Glomerular visceral epithelial cell (primary cell): ENCODE measurements around the gene UNCX.

Source experiments
- DNase-seq: peaks from one replicate; pipeline ENCODE4 v3.0.0-alpha.2; 2016; ENCODE audit errors: extremely low spot score

Gene UNCX

DNA sequence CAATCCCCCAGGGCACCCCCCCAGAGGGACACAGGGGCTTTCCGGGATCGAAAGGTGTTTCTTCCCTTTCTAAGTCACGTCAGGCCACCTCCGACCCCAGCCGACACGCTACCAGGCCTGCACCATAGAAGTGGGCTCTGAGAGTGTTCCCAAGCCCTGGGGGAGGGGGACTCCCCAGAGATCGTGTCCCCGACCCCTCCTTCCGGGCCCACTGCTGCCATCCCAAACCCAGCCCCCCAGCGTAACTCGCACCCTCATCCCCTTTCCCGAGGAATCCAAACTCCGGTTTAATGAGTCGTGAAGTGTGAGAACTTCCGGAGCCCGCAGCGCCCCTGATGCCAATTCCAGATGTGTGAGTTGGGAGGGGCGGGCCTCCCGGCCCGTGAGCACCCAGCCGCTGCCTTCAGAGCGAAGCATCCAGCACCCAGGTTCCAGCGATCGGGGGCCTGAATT, 11.3 kb downstream of the UNCX start:
- no peak for DNase-seq

- no peak for DNase-seq
Measured at GRCh38 chr7:1244700-1245523, 12.2 kb downstream of the UNCX start.

GRCh38 chr7:1245524-1246050, 12.9 kb downstream of the UNCX start:
- no peak for DNase-seq

DNA sequence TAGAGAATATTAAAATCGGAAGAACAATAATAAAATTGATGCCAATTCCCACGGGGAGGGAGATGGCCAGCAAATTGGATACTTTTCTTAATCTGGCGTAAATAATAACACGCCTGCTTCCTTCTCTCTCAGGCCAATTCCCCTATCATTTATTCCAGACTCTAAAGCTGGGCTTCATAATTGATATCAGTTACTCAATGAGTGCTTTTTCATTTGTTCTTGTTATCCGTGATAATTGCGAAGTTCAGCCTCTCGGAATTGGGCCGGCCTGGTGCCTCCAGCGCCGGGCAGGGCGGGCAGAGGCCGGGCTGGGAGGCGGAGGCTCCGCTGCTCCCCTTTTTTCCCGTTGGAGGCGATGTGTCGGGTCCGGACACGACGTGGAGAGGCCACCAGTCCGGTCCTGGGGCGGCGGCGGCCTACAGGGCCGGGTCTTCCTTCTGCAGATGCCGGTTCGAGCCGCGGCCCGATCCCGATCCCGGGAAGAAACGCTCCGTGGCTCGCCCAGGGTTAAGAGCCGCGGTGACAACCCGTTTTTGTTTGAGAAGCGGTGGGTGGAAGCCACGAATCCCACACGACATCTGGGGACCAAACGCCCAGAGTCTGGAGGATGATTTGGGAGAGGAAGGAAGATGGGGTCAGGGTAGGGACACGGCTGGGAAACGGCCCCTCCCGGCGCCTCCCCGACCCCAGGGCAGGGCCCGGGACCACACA, 13.6 kb downstream of the UNCX start:
- no peak for DNase-seq

DNA sequence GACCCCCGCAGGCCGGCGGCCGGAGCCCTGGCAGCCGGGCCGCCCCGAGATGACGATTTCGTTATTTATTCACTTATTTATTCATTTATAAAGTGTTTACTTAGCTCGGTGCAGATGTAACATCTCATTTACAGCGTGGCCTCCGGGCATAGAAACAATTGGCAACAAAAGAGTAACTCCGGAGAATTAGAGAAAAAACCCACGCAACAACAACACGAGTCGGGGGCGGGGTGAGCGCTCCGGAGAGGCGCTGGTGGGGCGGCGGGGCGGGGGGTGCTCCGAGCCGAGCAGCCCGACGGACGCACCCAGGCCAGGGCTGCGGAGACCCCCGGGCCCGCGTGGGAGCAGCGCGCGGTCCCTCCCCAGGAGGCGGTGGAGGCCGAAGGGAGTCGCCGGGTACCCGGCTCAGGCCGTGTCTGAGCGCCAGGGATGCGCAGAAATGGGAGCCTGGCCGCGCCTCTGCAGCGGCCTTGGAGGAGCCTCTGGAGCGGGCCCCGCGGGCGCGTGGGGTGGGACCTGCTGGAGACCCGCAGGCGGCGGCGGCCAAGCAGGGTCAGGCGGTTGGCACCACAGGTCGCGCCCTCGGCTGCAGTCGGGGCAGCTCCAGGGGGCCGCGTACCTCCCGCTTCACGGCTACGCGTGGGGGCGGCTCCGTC, 14.3 kb downstream of the UNCX start:
- no peak for DNase-seq

GRCh38 chr7:1247527-1248041, 14.9 kb downstream of the UNCX start:
- no peak for DNase-seq

DNA sequence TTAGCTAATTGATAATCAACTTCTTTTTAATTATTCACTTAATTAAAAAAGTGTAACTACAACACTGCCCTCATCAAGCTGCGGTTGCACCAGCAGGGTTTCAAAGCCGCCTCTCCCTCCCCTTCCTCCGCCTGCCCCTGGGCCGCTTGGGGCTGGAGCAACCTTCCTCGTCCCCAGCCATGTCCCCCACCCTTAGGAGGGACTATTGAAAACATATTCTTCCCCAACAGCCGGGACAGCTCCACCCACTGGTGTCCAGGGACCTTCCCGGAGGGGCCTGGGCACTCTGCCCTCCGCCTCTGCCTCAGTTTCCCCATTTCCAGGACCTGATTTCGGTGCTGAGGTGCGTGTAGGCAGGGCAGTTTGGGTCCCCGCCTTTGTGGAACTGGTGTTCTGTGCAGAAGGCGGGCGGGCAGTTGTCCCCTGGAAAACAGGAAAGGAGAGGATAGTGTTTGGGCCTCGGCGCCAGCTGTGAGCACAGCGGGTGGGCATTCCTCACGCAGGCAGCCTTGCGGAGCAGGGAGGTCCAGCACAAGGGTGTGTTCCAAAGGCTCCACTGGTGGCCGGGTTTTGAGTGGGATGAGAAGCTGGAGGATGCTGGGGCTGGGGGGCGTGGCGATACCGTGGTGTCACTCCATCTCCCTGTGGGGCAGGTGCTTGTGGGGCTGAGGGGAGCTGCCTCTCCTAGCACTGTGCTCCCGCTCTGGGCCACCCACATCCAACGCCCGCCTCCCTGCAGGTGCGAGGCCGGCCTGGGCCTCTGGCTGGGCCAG, 15.7 kb downstream of the UNCX start:
- DNase-seq: no peak

DNA sequence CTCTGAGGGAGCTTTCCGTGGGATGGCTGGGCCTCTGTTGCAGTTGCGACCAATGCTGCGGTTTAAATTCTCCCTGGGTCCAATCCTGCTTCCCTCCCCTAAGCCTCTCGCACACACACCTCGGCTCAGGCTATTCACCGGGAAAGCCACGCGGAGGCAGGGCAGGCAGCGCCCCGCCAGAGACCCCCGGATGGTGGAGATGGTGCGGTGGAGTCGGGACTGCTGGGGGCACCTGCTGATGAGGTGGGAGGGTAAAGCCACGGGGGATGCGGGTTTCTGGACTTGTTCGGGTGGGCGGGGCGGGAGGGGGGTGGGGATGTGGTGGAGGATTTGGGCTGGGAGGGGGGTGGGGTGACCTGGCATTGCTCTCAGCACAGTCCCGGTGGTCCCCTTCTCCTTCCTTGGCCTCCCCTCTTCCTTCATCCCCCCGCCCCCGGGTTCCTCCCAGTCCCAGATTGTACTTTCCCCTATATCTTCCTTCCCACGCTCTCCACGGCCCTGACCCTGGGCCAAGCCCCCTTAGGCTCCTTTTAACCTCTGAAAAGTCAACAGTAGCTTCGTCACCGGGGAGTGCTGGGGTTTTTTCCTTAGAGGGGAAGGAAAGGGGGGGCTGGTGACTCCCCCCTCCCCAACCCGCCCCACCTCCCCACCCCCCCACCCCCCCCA, 16.4 kb downstream of the UNCX start:
- no peak for DNase-seq

DNA sequence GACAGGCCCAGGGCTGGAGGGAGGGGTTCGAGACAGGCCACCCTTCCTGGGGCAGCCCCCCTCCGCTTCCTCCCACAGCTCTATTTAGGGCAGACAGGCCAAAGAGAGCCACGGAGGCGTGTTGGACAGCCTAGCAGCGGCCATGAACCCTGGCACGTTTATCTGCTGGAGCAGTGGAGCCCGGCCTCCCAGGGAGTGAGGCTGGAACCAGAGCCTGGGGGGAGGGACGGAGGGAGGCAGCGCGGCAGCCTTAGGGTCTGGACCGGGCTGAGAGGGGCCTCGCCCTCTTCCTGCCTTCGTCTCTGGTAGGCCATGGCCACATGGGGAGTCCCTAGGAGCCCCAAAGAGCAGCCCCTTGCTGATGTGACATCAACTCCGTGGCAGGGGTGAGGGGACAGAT, 17.1 kb downstream of the UNCX start:
- no peak for DNase-seq

GRCh38 chr7:1250901-1251300, 18.2 kb downstream of the UNCX start:
- no peak for DNase-seq

DNA sequence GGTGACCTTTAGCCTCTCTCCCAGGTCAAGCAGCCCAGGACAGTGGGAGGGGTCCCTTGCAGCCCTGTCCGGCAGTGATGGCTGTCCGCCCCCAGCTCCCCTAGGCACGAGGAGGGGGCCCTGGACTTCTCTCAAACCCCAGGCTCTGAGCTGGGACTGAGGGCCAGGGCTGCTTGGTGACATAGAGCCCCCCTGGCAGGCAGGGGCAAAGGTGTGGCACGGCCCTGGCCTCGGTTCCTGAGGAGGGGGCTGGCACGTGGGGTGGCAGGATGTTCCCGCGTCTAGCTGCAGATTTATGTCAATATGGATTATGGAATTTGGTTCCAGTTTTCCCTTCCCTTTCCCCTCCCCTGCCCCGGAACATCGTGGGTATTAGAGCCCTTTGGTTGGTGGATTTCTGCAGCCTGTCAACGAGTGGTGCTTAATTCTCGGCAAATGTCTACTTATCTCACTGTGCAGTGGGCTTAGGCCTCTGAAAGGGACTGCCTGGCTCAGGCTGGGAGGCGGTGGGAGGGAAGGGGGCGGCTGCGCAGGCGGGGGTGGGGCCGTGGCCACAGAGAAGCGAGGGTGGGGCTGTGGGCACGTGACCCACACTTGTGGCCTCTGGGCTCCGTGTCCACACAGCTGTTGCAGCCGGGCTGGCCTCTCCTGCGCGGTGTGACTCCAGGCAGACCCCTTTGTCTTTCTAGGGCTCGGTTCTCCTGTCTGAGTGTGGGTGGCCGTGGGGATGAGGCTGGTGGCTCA, 19.3 kb downstream of the UNCX start:
- no peak for DNase-seq

DNA sequence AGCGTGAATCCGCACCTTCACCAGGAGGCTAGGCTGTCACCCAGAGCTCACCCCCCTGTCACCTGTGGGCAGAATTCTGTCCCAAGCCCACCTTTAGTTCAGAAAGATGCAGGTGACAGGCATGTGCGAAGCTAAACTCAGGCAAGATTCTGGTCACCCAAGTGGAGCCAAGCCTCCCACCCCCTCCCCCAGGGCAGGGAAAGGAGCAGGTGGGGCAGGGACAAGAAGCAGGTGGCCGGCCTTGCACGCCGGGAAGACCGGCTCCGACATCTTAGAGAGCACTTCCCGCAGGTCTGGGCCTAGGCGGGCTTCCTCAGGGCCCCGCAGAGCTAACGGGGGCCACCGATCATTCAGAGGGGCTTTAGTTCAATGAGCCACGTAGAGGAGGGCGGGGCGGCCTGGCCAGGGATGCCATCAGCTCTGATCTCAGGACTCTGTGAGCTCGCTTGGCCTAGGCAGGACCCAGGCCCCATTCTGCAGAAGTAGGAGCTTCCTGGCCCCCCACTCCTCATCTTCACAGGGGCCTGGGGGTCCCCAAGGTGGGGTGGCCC, 19.9 kb downstream of the UNCX start:
- DNase-seq: no peak

DNA sequence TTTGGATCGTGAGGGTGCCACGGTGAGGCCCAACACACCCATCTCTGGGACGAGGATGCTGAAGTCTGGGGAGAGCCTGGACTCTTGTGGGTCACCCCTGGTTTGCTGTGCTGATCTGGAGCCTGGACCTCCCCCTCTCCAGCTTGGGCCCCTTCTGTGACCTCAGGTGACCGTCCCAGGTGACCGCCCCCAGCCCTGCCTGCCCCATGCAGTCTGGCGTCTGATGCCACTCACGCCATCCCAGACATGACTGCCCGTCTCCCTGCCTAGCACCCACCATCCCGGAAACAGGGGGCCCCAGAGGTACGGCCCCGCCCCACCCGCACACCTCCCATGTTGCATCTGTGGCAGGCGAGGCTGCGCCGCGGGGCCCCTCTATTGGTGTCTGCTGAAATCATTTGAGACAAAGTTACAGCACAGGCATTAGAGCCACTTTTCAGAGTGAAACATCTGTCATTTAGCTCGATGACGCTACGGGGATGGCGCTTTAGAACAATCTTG, 21.1 kb downstream of the UNCX start:
- no peak for DNase-seq

GRCh38 chr7:1254281-1255079, 21.8 kb downstream of the UNCX start:
- DNase-seq: no peak

DNA sequence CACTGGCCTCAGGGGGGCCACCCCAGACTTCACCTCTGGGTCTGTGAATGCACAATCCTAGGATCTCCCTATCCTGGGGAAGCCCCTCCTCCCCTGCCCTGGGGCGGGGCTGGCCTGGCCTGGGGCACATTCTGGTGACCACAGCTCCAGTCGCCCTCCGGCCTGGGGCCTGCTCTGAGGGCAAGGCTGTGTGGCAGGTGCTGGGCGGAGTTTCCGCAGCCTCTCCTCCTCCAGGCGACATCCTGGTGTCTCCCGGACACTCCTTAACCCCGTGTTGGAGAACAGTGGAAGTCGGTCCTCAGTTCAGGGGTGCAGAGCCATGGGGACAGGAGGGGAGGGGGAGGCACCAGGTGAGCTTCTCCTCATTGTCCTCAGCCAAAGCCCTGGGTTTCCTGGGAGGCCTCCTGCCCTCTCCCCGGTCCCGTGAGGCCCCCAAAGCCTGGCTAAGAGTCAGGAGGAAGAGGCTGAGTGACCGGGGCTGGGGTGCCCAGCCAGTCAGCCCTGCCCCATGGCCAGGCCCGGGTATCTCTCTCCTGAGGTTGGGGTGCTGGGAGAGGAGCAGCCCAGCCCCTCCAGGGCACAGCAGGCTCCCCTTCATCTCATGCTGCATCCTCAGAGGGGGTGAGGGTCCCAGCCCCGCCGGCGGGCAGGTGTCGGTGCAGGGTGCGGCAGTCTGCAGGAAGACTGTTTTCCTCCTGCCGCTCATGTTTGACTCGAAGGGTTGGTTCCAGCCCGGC, 22.6 kb downstream of the UNCX start:
- DNase-seq: no peak

DNA sequence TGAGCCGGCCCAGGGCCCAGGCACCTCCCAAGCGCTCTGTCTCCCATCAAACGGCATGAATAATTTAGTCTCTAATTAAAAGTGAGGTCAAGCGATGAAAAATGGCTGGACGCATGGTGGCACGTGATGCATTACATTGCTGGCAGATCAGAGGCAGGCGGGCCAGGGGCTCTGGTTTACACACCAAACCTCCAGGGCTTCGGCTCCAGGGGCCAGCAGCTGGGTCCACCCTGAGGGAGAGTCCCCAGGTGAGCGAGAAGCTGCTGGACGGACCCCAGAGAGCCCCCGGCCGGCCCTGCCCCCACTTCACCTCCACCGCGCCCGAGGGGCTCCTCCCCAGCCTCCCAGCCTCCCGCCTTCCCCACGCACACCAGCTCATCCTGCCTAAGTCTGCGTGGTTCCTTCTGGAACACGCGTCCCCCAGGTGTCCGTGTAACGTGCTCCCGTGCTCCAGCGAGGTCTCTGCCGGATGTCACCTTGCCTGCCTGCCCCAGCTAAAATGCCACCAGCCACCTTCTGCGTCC, 23.2 kb downstream of the UNCX start:
- DNase-seq: no peak

- DNase-seq: no peak
Measured at GRCh38 chr7:1256621-1257020, 23.9 kb downstream of the UNCX start.

- no peak for DNase-seq
Measured at GRCh38 chr7:1257221-1257620, 24.5 kb downstream of the UNCX start.
